HepG2 (cell line): ENCODE results near the gene COL5A1. TPM values are rescaled to one million over a fixed set of nuclear protein-coding genes. Genes with fewer than 3 reads are reported as not detected.

ENCODE experiments used
- ATAC-seq: fragments of 200-7000 bp; cut with Tn5 transposase; 3 replicates; pipeline ENCODE4 v1.9.1; 2020; ENCODE audit warnings: mild to moderate bottlenecking, moderate library complexity
- BruUV-seq: library from RNA; stranded (reverse); fragments of 400-500 nt; replicated peaks from 2 replicates; lab custom pipeline; 2021; lab: Mats Ljungman, UMichigan
- CTCF ChIA-PET: fragments of 300-600 bp; formaldehyde crosslinking; extraction: SDS; loops from one replicate; lab custom pipeline; 2021; ENCODE audit warnings: low total read pairs, inconsistent platforms, low intra/inter-chr PET ratio; lab: Yijun Ruan, JAX
- POLR2A ChIA-PET: fragments of 350-600 bp; sonication (Branson Sonifier 250); formaldehyde crosslinking; loops from one replicate; lab custom pipeline; 2020; ENCODE audit warnings: antibody characterized with exemption, inconsistent platforms; lab: Yijun Ruan, JAX
- DNase-seq: peaks from one replicate; pipeline ENCODE4 v3.0.0-alpha.2; 2015; ENCODE audit warnings: low spot score
- FAIRE-seq: peaks from 3 replicates; lab custom pipeline; 2011; peaks lifted over from hg19 to GRCh38; lab: Jason Lieb, UNC
- H2AFZ ChIP-seq: one replicate; pipeline ENCODE4 v1.6.1; 2011; ENCODE audit warnings: low read length, inconsistent platforms
- H3K27ac ChIP-seq: fragments of 300-600 bp; 3 replicates; pipeline ENCODE4 v1.8.0; 2011; ENCODE audit warnings: mixed run types, mild to moderate bottlenecking, mixed read lengths, low read length, inconsistent platforms; ENCODE audit not compliant: insufficient read depth; ENCODE audit errors: extremely low read length
- H3K27me3 ChIP-seq, 2 experiments: fragments of 200-600 bp in 1 of 2; 2 replicates in 1 of 2; 3 replicates in 1 of 2; pipeline versions ENCODE4 v1.6.0 to v1.8.0; 2011; ENCODE audit warnings: low read length in 2 of 2, mild to moderate bottlenecking in 2 of 2, moderate library complexity in 2 of 2, inconsistent platforms in 1 of 2; ENCODE audit not compliant: insufficient read depth in 2 of 2, control insufficient read depth in 1 of 2
- H3K36me3 ChIP-seq, 2 experiments: fragments of 200-600 bp in 1 of 2; replicated peaks in 1 of 2; 2 replicates in 1 of 2; 3 replicates in 1 of 2; pipeline versions ENCODE4 v1.5.1 to v1.8.0; 2011; ENCODE audit warnings: low read length in 2 of 2, inconsistent platforms in 1 of 2; ENCODE audit not compliant: insufficient read depth in 2 of 2, control insufficient read depth in 1 of 2
- H3K4me1 ChIP-seq: 2 replicates; pipeline ENCODE4 v1.5.1; 2012; ENCODE audit warnings: low read length, inconsistent platforms; ENCODE audit not compliant: insufficient read depth
- H3K4me2 ChIP-seq: 2 replicates; pipeline ENCODE4 v1.6.0; 2011; ENCODE audit warnings: low read depth, low read length, inconsistent platforms
- H3K4me3 ChIP-seq, 3 experiments: fragments of 200-600 bp in 1 of 3; sonication (generic), shearing (Covaris generic) in 1 of 3; replicated peaks in 1 of 3; 2 replicates each; pipeline ENCODE4 v1.5.1; 2011 to 2016; ENCODE audit warnings: low read length in 3 of 3, inconsistent platforms in 2 of 3, low read depth in 2 of 3, mild to moderate bottlenecking in 2 of 3, control low read depth in 1 of 3, mixed read lengths in 1 of 3; ENCODE audit not compliant: insufficient read depth in 1 of 3
- H3K79me2 ChIP-seq: one replicate; pipeline ENCODE4 v1.6.1; 2011; ENCODE audit warnings: low read length, inconsistent platforms; ENCODE audit not compliant: insufficient read depth
- H3K9ac ChIP-seq: 2 replicates; pipeline ENCODE4 v1.6.0; 2011; ENCODE audit warnings: mild to moderate bottlenecking, low read depth, low read length, inconsistent platforms; ENCODE audit not compliant: insufficient read depth
- H3K9me3 ChIP-seq: 2 replicates; pipeline ENCODE4 v1.5.1; 2012; ENCODE audit warnings: mild to moderate bottlenecking, low read length
- H4K20me1 ChIP-seq: 2 replicates; pipeline ENCODE4 v1.6.0; 2011; ENCODE audit warnings: inconsistent platforms, mild to moderate bottlenecking, low read length, moderate library complexity; ENCODE audit not compliant: insufficient read depth
- BORCS8-MEF2B ChIP-seq: sonication (generic); formaldehyde crosslinking; IDR thresholded peaks from 2 replicates; pipeline ENCODE4 v1.8.0; 2022; ENCODE audit warnings: mild to moderate bottlenecking, missing genetic modification reagents
- DRAP1 ChIP-seq: IDR thresholded peaks from 2 replicates; pipeline ENCODE4 v1.6.1; 2016; ENCODE audit warnings: missing genetic modification reagents, missing compliant biosample characterization
- EZH2 ChIP-seq: conservative IDR thresholded peaks from 2 replicates; pipeline ENCODE4 v1.6.1; 2012; ENCODE audit warnings: mild to moderate bottlenecking, low read depth, low read length, moderate library complexity
- GATAD2A ChIP-seq: IDR thresholded peaks from 2 replicates; pipeline ENCODE4 v1.6.1; 2016
- NFAT5 ChIP-seq: sonication (generic); formaldehyde crosslinking; IDR thresholded peaks from 2 replicates; pipeline ENCODE4 v1.4.0; 2020; ENCODE audit warnings: missing genetic modification reagents
- RAD51 ChIP-seq: fragments of 450-650 bp; IDR thresholded peaks from 2 replicates; pipeline ENCODE4 v1.6.1; 2016; ENCODE audit warnings: borderline replicate concordance
- SIN3B ChIP-seq: fragments of 150-350 bp; IDR thresholded peaks from 2 replicates; pipeline ENCODE4 v1.6.1; 2014; ENCODE audit warnings: low read length
- ZFP90 ChIP-seq: sonication (generic); formaldehyde crosslinking; IDR thresholded peaks from 2 replicates; pipeline ENCODE4 v1.8.0; 2022; ENCODE audit warnings: missing genetic modification reagents, mild to moderate bottlenecking, inconsistent platforms, borderline replicate concordance
- ZNF33B ChIP-seq: sonication (generic); formaldehyde crosslinking; IDR thresholded peaks from 2 replicates; pipeline ENCODE4 v1.5.1; 2020; ENCODE audit warnings: mild to moderate bottlenecking, missing genetic modification reagents
- ZSCAN30 ChIP-seq: sonication (generic); formaldehyde crosslinking; IDR thresholded peaks from 2 replicates; pipeline ENCODE4 v1.5.0; 2020; ENCODE audit warnings: mild to moderate bottlenecking, missing genetic modification reagents
- WGBS: methylation state at CpG from one replicate; pipeline ENCODE4 v1.1.6; 2017; ENCODE audit warnings: low lambda C conversion rate; 5-methylcytosine and 5-hydroxymethylcytosine counted together
- in situ Hi-C: cut with HindIII; loops from 2 replicates; pipeline ENCODE4 v1.10.0; 2017; ENCODE audit warnings: low pct_unique_long_range_greater_than_20kb; ENCODE audit not compliant: extremely low pct_ligation_motif_present
- intact Hi-C: fragments of 100-400 bp; cut with micrococcal nuclease; formaldehyde crosslinking; loops from one replicate; pipeline ENCODE4 v1.10.0; 2022; ENCODE audit not compliant: unreplicated experiment
- polyA plus RNA-seq, 8 experiments: library from polyadenylated mRNA; depleted of rRNA in 3 of 8; stranded (reverse) in 7 of 8; unstranded in 1 of 8; fragments of >200 nt; fragmentation: Illumina TruSeq in 4 of 8; extraction: Trizol in 4 of 8; gene quantifications; 2 replicates each; pipeline versions ENCODE4 v1.2.1 to v1.2.3, GENCODE V29; 2011 to 2016; ENCODE audit warnings: low read depth in 4 of 8, missing spikeins in 1 of 8, mixed read lengths in 1 of 8; ENCODE audit not compliant: insufficient read depth in 1 of 8
- total RNA-seq, 5 experiments: library from RNA; depleted of rRNA; stranded (reverse); fragments of >200 nt; fragmentation: Illumina TruSeq; extraction: Trizol; gene quantifications; 2 replicates each; pipeline ENCODE4 v1.2.3, GENCODE V29; 2016; ENCODE audit warnings: low read depth in 1 of 5
- TF ChIP-seq, protein P1 (sequence below): sonication (generic); formaldehyde crosslinking; IDR thresholded peaks from 2 replicates; pipeline ENCODE4 v1.5.0; 2020; ENCODE audit warnings: missing genetic modification reagents, mild to moderate bottlenecking, borderline replicate concordance

The COL5A1 gene
- total and polyA plus RNA-seq, 2 of the 13 experiments (the other 11 are each of a cell fraction or from before 2014, with no cell fraction given): not detected

DNA sequence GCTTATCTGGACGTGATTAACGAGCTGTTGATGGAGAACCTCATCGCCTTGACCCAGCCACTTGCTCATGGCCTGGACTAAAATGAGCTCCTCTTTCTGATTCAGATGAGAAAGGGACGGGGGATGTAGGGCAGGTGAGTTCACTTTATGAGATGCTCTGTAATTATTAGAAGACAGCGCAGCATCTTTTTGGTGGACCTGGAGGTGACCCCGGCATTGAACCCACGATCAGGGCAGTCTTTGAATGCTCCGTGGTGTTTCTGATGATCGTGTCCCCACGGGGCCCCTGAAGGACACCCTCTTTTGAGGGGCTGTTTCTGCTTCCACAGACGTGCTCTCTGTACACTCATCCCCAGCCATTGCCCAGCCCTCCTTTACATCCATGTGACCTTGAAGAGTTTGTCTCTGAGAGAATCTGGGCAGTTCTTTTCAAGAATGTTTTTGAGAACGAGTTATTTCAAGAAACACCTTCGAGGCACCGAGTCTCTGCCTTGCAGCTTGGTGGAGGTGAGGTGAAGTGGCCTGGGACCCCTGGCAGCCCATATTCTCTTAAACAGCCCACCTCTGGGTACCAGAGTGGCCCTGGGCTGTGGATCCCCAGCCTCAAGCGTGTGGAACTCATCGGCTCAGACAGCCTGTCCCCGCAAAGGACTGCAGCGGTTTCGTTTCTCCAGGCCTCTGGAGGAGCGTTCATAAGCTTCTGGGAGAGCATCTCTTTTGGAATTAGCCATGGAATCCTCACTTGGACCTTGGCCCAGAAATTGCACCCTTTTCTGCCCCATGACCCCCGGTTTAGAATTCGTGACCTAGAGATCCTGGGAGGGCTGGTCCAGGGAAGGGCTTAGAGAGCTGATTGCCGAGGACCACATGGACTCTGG, 50.3 kb downstream of the COL5A1 start:
- Histone ChIP-seq H3K9me3 (no peaks in the 10 kb centered on the region), H3K79me2 (no peaks in the 10 kb centered on the region), H3K27me3 (peaks cover 5 to 51% of the 10 kb centered on the region in 2 experiments; a peak in 4 of 5 replicates), H4K20me1 (no peaks in the 10 kb centered on the region; the same call in 1 of the 2 replicates), H2AFZ (no peak overlapping the region), H3K27ac (no peak overlapping the region), H3K4me3 (no peak overlapping the region), H3K4me2 (no peak overlapping the region), H3K9ac (no peak overlapping the region), H3K36me3 (no peaks in the 10 kb centered on the region), H3K4me1 (no peaks in the 10 kb centered on the region)
- TF ChIP-seq NFAT5 (CRISPR knock-in tag): no peak
- no peak for TF ChIP-seq BORCS8-MEF2B (CRISPR knock-in tag)
- TF ChIP-seq ZSCAN30 (CRISPR knock-in tag): no peak
- no peak for TF ChIP-seq SIN3B
- no peak for TF ChIP-seq ZFP90 (CRISPR knock-in tag)
- no peak for TF ChIP-seq GATAD2A (CRISPR knock-in tag)
- TF ChIP-seq DRAP1 (CRISPR knock-in tag): no peak
- TF ChIP-seq EZH2: no peak
- TF ChIP-seq ZNF33B (CRISPR knock-in tag): no peak
- no peak for TF ChIP-seq RAD51
- TF ChIP-seq, protein P1, sequence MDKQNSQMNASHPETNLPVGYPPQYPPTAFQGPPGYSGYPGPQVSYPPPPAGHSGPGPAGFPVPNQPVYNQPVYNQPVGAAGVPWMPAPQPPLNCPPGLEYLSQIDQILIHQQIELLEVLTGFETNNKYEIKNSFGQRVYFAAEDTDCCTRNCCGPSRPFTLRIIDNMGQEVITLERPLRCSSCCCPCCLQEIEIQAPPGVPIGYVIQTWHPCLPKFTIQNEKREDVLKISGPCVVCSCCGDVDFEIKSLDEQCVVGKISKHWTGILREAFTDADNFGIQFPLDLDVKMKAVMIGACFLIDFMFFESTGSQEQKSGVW (CRISPR knock-in tag): no peak
- ChIA-PET CTCF (no interaction called here), POLR2A (no interaction called here)
- in situ Hi-C loops (no loop called here), intact Hi-C loops (no loop called here)
- 4% methylated on average over 22 of the region's 23 CpGs for WGBS
- FAIRE-seq: no peak
- ATAC-seq: no peak
- no peak for DNase-seq
- no TSS peak for BruUV-seq
